HG03045 (cell line): ENCODE measurements around the gene NKAIN2.

Experiments
- ATAC-seq: cut with Tn5 transposase; IDR thresholded peaks from one replicate; pipeline ENCODE4 v1.9.1; 2021; ENCODE audit warnings: mild to moderate bottlenecking, moderate library complexity; ENCODE audit not compliant: unreplicated experiment

The NKAIN2 gene

GRCh38 chr6:123803504-123804013, at the start of gene NKAIN2:
Gene NKAIN2 (plus strand): TSS chr6:123803865.
- ATAC-seq: peak; percentile 20

DNA sequence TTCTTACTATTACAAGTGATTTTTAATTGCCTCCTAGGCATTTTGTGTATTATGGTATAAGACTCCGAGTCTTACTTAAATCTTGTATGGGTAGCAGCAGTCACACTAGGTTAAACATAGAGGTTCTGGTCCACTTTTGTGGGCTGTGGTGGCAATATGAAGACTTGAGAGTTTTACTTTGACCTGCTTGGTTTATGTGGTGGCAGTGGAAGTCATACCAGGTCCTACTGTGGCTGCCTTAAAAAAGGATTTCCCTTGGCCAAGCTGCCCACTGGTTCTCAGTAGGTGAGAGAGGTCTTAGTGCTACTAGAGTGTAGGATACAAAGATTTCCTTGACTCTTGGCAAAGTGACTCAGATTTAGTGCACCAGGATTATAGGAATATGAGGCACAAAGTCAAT, 44.2 kb upstream of the NKAIN2 start:
- ATAC-seq: no peak

GRCh38 chr6:123763904-123764303, 39.8 kb upstream of the NKAIN2 start:
- no peak for ATAC-seq

DNA sequence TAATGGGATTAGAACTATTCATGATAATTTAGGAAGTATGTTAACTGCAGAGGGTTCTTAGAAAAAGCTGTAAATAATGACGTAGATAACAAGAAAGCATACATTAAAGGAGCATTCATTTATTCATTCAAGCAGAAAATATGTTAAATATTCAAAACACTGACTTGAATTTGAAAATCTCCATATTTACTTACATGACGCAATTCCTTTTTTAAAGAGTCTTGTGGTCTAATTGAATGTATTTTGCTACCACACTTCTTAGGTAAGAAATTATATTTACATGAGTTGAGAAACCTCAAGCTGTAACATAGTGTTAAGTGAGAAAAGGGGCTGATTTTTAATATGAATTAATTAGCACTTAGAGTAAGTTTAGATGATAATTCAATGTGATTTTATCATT, 38.9 kb upstream of the NKAIN2 start:
- no peak for ATAC-seq

DNA sequence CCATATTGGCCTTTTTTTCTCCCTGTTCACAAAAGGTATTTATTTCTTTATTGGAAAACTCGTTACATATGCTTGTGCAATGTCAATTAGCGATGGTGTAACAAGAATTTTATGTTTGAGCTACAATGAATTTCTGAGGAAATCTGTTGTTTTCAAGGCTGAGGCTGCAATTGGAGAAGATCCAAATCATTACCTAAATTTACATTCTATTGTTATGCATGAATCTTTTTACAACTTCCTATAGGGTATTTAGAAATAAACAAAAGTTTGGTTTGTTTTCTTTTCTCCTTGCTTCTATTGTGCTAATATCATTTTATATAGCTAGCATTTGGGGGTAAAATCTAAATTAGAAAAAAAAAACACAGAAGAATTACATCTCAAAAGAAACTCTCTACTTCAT, 34.7 kb upstream of the NKAIN2 start:
- no peak for ATAC-seq

GRCh38 chr6:123769431-123769830, 34.2 kb upstream of the NKAIN2 start:
- ATAC-seq: no peak

DNA sequence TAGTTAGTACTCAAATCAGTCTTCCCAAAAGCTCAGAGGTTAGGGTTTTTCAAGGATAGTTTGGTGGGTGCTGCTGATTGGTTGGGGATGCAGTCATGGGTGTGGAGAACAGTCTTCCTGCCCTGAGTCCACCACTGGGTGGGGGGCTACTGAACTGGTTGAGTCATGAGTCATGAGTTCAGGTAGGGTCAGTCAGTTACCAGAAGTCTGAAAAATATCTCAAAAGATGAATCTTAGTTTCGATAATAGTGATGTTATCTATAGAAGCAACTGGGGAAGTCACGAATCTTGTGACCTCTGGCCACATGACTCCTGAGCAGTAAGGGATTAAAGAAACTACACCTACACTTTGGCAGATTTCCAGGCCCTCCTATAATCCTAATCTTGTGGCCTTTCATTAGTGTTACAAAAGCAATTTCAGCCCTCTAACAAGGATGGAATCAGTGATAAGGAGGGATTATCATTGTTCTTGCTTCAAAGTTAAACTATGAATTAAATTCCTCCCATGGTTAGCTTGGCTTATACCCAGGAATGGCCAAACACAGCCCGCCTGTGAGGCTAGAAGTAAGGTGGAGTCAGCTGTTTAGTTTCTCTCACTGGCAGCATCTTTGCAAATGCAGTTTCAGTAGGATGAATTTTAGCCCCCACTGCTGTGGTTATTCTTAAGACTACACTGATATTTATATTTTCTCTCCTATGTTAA, 33.3 kb upstream of the NKAIN2 start:
- ATAC-seq: peak; percentile 61

- no peak for ATAC-seq
Observed at GRCh38 chr6:123771126-123771525, 32.5 kb upstream of the NKAIN2 start.

DNA sequence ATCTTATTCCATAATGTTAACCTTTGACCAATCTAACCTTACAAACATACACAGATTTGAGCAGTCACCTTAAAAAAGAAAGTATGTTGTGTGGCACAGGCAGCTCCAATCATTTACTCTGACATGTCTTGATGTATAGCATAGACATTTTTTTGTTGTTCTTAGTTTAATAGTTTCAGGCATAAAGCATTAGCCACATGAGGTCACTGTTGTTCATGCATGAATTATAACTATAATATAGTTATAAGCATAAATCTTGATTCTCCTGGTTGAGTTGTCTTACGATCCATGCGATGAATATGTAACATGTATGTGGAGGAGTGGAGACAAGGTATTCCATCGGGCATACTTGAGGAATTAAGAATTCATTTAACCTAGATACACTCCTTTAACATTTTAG, 26.1 kb upstream of the NKAIN2 start:
- ATAC-seq: no peak

DNA sequence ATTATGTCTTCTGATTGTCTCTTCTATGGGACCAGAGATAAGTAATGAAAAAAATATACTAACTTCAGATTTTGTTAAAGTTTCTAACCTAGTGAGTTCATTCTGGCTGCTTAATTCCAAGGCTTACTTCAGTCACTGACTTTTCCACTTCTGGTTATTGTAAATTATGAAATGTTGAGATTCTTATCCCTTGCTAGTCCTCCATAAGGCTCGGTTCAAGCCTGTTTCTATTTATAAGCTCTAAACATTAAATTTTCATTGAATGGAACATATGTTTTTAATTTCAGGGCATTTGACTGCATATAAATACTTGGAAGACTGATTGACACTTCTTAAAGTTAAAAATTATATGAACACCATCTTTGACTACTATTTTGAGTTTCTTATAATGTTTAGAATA, 23.6 kb upstream of the NKAIN2 start:
- no peak for ATAC-seq

- ATAC-seq: no peak
Observed at GRCh38 chr6:123784330-123784729, 19.3 kb upstream of the NKAIN2 start.

GRCh38 chr6:123785039-123785438, 18.6 kb upstream of the NKAIN2 start:
- ATAC-seq: no peak

GRCh38 chr6:123788319-123788718, 15.3 kb upstream of the NKAIN2 start:
- ATAC-seq: no peak

DNA sequence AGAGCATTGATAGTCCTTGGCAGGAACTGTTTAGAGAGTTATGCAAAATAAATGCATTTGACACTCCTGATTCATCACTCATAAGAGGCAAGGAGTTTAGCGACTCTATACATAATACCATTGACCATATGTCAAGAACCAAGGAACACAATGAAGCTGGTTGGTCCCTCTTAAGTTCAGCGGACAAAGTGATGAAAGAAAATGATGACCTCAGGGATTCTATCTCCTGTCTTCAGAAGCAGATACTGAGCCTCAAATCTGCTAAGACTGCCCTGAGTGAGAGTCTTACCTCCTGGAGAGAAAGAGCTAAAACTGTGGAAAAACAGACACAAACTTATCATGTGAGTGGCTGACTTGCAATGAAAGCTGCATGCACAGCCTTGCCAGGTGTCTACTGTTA, 9.5 kb upstream of the NKAIN2 start:
- ATAC-seq: no peak

GRCh38 chr6:123794799-123795198, 8.9 kb upstream of the NKAIN2 start:
- no peak for ATAC-seq

DNA sequence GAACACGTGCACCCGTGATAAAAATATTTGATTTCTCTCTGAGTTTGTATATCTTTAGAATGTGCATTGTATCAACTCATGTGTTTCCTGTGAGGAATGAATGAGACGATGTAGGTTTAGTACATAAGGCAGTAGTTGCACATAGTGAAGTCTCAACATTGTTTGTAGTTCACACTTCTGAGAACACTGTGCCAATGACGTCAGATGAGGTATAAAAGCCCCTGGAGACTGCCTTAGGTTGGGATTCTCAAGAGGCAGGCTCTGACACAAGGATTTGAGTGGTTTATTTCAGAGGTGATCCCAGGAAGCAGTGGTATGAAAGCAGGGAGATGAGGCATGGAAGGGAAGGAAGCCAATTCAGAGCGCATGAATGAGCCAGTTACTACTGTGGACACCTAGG, 2.6 kb upstream of the NKAIN2 start:
- ATAC-seq: no peak

- peak; percentile 19 for ATAC-seq
Observed at GRCh38 chr6:123802351-123802696, 1.3 kb upstream of the NKAIN2 start.

- ATAC-seq: peak; percentile 98
Observed at GRCh38 chr6:123802697-123803503, 765 bp upstream of the NKAIN2 start.

DNA sequence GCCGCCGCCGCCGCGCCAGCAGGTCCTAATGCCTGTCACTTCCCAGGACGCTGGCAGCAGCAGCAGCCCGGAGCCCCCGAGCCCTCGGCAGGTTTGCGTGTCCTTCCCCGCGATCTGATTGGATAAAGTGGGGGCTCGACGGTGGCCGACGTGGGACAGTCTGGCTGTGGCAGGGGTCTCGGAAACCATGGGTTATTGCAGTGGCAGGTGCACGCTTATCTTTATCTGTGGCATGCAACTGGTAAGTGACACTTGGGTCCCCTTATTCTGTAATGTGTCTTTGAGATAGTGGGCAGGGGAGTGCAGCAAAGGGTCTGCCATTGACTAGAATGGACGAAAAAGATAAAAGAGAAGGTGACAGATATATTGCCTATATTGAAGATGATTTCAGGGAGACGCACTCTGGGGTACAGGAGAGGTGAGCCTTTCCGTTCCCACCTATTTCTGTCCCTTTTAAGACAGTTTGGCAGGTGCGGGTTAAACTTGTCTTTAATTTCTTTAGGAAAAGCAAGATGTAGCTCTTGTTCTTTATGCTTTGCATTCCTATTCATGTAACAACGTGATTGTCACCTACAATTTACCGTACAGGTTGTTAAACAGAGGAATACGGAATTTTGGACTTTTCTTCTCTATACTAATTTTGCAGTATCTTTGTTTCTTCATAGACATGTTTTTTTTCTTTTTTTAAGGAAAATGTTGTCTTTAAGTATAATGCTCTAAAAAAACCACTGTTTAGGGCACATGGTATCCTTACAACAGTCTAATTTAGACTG, 535 bp downstream of the NKAIN2 start:
- ATAC-seq: no peak

DNA sequence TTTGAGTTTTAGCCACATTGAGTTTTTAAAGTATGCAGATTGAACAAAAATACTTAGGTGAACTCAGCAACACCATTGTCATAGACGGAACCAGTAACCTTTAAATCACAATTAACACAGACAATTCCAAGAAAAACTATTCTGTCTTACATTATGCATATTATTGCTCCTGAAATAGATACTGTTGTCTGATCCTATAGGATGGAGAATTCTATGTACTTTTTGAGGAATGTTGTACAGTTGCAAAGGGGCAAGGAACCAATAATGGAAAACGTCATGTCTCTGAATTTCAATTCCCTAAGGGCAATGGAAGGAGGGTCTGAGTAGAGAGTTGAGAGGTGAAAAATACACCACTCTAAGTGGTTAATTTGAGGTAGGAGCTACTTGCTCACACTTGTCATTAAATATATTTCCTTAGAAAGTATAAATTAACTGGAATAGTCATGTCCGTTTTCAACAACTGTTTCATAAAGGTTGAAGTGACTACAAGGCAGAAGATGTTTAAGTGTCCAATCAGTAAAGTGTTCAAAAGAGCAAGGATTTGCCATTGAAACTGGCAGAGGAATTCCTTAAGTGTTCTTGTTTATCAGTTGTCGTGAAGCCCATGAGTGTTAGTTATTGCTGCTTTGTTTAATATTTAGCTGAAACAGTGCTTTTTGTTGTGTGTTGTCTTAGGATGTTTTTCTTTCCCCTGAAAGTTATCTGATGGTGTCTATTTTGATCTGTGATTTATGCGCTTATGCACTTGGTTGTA, 1.3 kb downstream of the NKAIN2 start:
- ATAC-seq: no peak

DNA sequence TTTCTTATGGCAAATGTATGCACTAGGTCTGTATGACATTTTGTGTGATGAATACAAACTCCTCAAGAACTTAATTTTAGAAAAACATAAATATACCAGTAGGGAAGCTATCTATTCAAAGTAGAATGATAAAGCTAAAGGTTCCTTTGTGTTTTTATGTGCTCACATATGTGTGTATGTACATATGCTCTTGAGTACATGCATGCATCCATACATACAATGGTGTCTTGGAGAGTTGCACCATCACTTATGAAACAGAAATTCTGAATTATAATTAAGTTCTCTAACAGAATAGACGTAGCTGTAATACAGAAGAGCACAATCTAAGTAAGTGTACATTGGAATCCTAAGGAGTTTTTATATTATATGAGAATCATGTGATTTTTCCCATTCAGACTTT, 2.3 kb downstream of the NKAIN2 start:
- no peak for ATAC-seq
